ENCODE results near the gene CNTN4.

DNA sequence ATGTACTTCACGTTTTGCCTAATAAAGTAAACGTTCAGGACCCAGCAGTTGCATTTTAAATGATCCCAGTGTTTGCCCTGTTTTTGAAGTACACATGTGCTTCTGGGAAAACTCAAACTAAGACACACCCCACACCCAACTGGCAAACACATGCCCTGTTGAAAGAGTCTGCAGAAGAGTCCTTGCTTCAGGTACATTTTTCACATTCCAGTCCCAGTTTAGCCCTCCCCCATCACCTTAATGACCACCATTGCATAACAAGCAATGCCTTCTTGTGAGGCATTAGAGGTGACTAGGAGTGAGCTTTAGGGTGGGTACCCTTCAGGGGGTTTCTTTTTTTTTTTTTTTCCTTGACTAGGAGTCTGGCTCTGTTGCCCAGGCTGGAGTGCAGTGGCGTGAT, 322.3 kb downstream of the CNTN4 start:
- TF ChIP-seq EZH2 (IDR thresholded peaks at IDR 0.05; ENCODE audit: low read length) = no peak
- TF ChIP-seq, protein P1, sequence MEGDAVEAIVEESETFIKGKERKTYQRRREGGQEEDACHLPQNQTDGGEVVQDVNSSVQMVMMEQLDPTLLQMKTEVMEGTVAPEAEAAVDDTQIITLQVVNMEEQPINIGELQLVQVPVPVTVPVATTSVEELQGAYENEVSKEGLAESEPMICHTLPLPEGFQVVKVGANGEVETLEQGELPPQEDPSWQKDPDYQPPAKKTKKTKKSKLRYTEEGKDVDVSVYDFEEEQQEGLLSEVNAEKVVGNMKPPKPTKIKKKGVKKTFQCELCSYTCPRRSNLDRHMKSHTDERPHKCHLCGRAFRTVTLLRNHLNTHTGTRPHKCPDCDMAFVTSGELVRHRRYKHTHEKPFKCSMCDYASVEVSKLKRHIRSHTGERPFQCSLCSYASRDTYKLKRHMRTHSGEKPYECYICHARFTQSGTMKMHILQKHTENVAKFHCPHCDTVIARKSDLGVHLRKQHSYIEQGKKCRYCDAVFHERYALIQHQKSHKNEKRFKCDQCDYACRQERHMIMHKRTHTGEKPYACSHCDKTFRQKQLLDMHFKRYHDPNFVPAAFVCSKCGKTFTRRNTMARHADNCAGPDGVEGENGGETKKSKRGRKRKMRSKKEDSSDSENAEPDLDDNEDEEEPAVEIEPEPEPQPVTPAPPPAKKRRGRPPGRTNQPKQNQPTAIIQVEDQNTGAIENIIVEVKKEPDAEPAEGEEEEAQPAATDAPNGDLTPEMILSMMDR (optimal IDR thresholded peaks at IDR 0.05 in 1 of 3, IDR thresholded peaks at IDR 0.05 in 1 of 3, conservative IDR thresholded peaks at IDR 0.05 in 1 of 3; ENCODE audit: extremely low read depth in 1 of 3, insufficient read depth in 2 of 3, low read length in 3 of 3) = no peak

Measured in keratinocyte (primary cell).